ENCODE measurements around the gene TRIM42.

The TRIM42 gene

GRCh38 chr3:140731440-140732119 is 53.7 kb downstream of the TRIM42 start:
- Histone ChIP-seq H4K20me1 (ENCODE audit: insufficient read depth, low read length) (no peaks in the 10 kb centered on the region), H3K4me3 (ENCODE audit: low read depth in 1 of 2, low read length in 2 of 2) (no peak overlapping the region), H3K4me1 (ENCODE audit: insufficient read depth, low read length) (no peaks in the 10 kb centered on the region), H3K79me2 (ENCODE audit: insufficient read depth, low read length) (no peaks in the 10 kb centered on the region), H3K27ac (ENCODE audit: low read length) (no peak overlapping the region), H3K9ac (ENCODE audit: low read depth, low read length) (no peak overlapping the region), H3K27me3 (ENCODE audit: insufficient read depth, low read length, poor library complexity) (peaks cover 11% of the 10 kb centered on the region), H2AFZ (ENCODE audit: low read depth, low read length) (no peak overlapping the region), H3K9me3 (ENCODE audit: insufficient read depth, low read length, severe bottlenecking) (no peaks in the 10 kb centered on the region), H3K4me2 (ENCODE audit: insufficient read depth, low read length) (no peak overlapping the region), H3K36me3 (ENCODE audit: insufficient read depth, low read length) (no peaks in the 10 kb centered on the region)
- no peak for TF ChIP-seq EZH2 (IDR thresholded peaks at IDR 0.05; ENCODE audit: borderline replicate concordance, low read depth, low read length, severe bottlenecking)
- TF ChIP-seq, protein P1, sequence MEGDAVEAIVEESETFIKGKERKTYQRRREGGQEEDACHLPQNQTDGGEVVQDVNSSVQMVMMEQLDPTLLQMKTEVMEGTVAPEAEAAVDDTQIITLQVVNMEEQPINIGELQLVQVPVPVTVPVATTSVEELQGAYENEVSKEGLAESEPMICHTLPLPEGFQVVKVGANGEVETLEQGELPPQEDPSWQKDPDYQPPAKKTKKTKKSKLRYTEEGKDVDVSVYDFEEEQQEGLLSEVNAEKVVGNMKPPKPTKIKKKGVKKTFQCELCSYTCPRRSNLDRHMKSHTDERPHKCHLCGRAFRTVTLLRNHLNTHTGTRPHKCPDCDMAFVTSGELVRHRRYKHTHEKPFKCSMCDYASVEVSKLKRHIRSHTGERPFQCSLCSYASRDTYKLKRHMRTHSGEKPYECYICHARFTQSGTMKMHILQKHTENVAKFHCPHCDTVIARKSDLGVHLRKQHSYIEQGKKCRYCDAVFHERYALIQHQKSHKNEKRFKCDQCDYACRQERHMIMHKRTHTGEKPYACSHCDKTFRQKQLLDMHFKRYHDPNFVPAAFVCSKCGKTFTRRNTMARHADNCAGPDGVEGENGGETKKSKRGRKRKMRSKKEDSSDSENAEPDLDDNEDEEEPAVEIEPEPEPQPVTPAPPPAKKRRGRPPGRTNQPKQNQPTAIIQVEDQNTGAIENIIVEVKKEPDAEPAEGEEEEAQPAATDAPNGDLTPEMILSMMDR (IDR thresholded peaks at IDR 0.05; ENCODE audit: borderline replicate concordance, extremely low read depth, low read length, poor library complexity, severe bottlenecking): no peak
- no peak for DNase-seq
- ATAC-seq (ENCODE audit: insufficient read depth, low read depth): no peak

GRCh38 chr3:140733623-140734022 is 55.8 kb downstream of the TRIM42 start:
- no peaks in the 10 kb centered on the region for H3K4me1 ChIP-seq (ENCODE audit: insufficient read depth, low read length)
- H3K79me2 ChIP-seq (ENCODE audit: insufficient read depth, low read length): no peaks in the 10 kb centered on the region
- H3K27me3 ChIP-seq (ENCODE audit: insufficient read depth, low read length, poor library complexity): peaks cover 14% of the 10 kb centered on the region
- H3K9me3 ChIP-seq (ENCODE audit: insufficient read depth, low read length, severe bottlenecking): no peaks in the 10 kb centered on the region
- no peak for ATAC-seq (ENCODE audit: insufficient read depth, low read depth)
- H4K20me1 ChIP-seq (ENCODE audit: insufficient read depth, low read length): no peaks in the 10 kb centered on the region
- no peaks in the 10 kb centered on the region for H3K36me3 ChIP-seq (ENCODE audit: insufficient read depth, low read length)
- no peak overlapping the region for H3K4me3 ChIP-seq (ENCODE audit: low read depth in 1 of 2, low read length in 2 of 2)
- H3K4me2 ChIP-seq (ENCODE audit: insufficient read depth, low read length): no peak overlapping the region
- DNase-seq: no peak
- TF ChIP-seq, protein P1 (IDR thresholded peaks at IDR 0.05; ENCODE audit: borderline replicate concordance, extremely low read depth, low read length, poor library complexity, severe bottlenecking): no peak
- no peak for TF ChIP-seq EZH2 (IDR thresholded peaks at IDR 0.05; ENCODE audit: borderline replicate concordance, low read depth, low read length, severe bottlenecking)
- no peak overlapping the region for H2AFZ ChIP-seq (ENCODE audit: low read depth, low read length)
- no peak overlapping the region for H3K27ac ChIP-seq (ENCODE audit: low read length)
- no peak overlapping the region for H3K9ac ChIP-seq (ENCODE audit: low read depth, low read length)

GRCh38 chr3:140736863-140737460 is 59.1 kb downstream of the TRIM42 start:
- no peak for TF ChIP-seq EZH2 (IDR thresholded peaks at IDR 0.05; ENCODE audit: borderline replicate concordance, low read depth, low read length, severe bottlenecking)
- TF ChIP-seq, protein P1 (IDR thresholded peaks at IDR 0.05; ENCODE audit: borderline replicate concordance, extremely low read depth, low read length, poor library complexity, severe bottlenecking): peak; percentile 62
- no peaks in the 10 kb centered on the region for H3K9me3 ChIP-seq (ENCODE audit: insufficient read depth, low read length, severe bottlenecking)
- H3K4me1 ChIP-seq (ENCODE audit: insufficient read depth, low read length): no peaks in the 10 kb centered on the region
- DNase-seq: peak; percentile 26
- H4K20me1 ChIP-seq (ENCODE audit: insufficient read depth, low read length): no peaks in the 10 kb centered on the region
- peaks cover 19% of the 10 kb centered on the region for H3K27me3 ChIP-seq (ENCODE audit: insufficient read depth, low read length, poor library complexity)
- no peak overlapping the region for H3K9ac ChIP-seq (ENCODE audit: low read depth, low read length)
- H3K27ac ChIP-seq (ENCODE audit: low read length): no peak overlapping the region
- no peak overlapping the region for H3K4me3 ChIP-seq (ENCODE audit: low read depth in 1 of 2, low read length in 2 of 2)
- H3K4me2 ChIP-seq (ENCODE audit: insufficient read depth, low read length): no peak overlapping the region
- no peaks in the 10 kb centered on the region for H3K36me3 ChIP-seq (ENCODE audit: insufficient read depth, low read length)
- H2AFZ ChIP-seq (ENCODE audit: low read depth, low read length): no peak overlapping the region
- no peak for ATAC-seq (ENCODE audit: insufficient read depth, low read depth)
- no peaks in the 10 kb centered on the region for H3K79me2 ChIP-seq (ENCODE audit: insufficient read depth, low read length)
